Ectodermal cell (in vitro differentiated cells): ENCODE data around the gene NPPC.

Source experiments
- H3K27ac ChIP-seq: 2 replicates; pipeline ENCODE4 v1.7.0; 2013; ENCODE audit warnings: mild to moderate bottlenecking, low read depth, low read length; ENCODE audit not compliant: insufficient read depth, poor library complexity, severe bottlenecking
- H3K27me3 ChIP-seq: 2 replicates; pipeline ENCODE4 v1.7.0; 2013; ENCODE audit warnings: mild to moderate bottlenecking, low read length; ENCODE audit not compliant: insufficient read depth, control insufficient read depth, poor library complexity, severe bottlenecking
- H3K36me3 ChIP-seq: one replicate; pipeline ENCODE4 v1.7.0; 2013; ENCODE audit warnings: low read length; ENCODE audit not compliant: control insufficient read depth, insufficient read depth
- H3K4me1 ChIP-seq: one replicate; pipeline ENCODE4 v1.7.0; 2013; ENCODE audit warnings: low read length; ENCODE audit not compliant: control insufficient read depth, insufficient read depth
- H3K4me3 ChIP-seq: 2 replicates; pipeline ENCODE4 v1.7.0; 2013; ENCODE audit warnings: low read depth, low read length, control low read depth; ENCODE audit not compliant: insufficient read depth
- H3K9me3 ChIP-seq: 2 replicates; pipeline ENCODE4 v1.7.0; 2013; ENCODE audit warnings: mild to moderate bottlenecking, low read length, moderate library complexity; ENCODE audit not compliant: control insufficient read depth
- WGBS, 2 experiments: methylation state at CpG; one replicate each; pipeline ENCODE4 v1.1.7; 2013; ENCODE audit warnings: missing lambda C conversion rate in 2 of 2; 5-methylcytosine and 5-hydroxymethylcytosine counted together

Gene NPPC

DNA sequence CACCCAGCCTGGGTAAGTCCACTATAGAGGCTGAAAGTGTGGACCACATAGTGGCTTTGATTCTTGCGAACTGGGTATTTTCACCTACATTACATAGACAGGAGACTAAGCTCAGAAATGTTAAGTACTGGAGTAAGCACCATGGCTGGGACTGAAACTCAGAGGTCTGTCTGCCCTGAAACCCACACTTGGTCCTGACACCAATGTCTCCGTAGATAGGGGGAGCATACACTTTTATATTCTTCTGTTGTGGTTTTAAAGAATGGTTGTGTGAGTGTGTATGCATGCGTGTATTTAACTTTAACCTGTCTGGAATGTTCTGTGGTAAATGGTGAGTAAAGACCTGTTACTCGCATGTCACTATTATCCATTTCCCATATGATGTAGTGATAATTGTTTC, 10.3 kb upstream of the NPPC start:
- no peaks in the 10 kb centered on the region for H3K9me3 ChIP-seq

DNA sequence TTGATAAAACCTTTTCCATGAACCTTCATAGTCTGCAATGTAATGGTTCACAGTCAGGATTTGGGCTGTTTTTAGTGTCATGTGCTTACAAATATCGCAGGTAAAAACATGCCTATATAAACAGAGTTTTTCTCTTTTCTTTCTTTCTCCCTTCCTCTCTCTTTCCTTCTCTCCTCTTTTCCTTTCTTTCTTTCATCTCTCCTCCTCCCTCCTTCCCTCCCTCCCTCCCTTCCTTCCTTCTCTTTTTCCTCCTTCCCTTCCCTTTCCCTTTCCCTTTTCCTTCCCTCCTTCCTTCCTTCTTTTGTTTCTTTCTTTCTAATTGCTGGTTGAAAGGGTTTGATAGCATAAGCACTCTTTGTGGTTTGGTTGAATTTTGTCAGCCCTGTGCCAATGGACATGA, 9.6 kb upstream of the NPPC start:
- no peaks in the 10 kb centered on the region for H3K4me1 ChIP-seq
- H3K27ac ChIP-seq: no peak overlapping the region
- H3K36me3 ChIP-seq: no peaks in the 10 kb centered on the region
- WGBS, 2 experiments: 92 to 100% methylated on average over 1 of the region's 1 CpG
- no peaks in the 10 kb centered on the region for H3K27me3 ChIP-seq
- no peaks in the 10 kb centered on the region for H3K9me3 ChIP-seq
- H3K4me3 ChIP-seq: no peak overlapping the region

More for the DNA sequence above, 10.3 kb upstream of the NPPC start:
- no peaks in the 10 kb centered on the region for H3K36me3 ChIP-seq
- H3K27ac ChIP-seq: no peak overlapping the region
- WGBS, 2 experiments: 98% methylated on average over 3 of the region's 4 CpGs
- no peak overlapping the region for H3K4me3 ChIP-seq
- no peaks in the 10 kb centered on the region for H3K27me3 ChIP-seq
- H3K4me1 ChIP-seq: no peaks in the 10 kb centered on the region

DNA sequence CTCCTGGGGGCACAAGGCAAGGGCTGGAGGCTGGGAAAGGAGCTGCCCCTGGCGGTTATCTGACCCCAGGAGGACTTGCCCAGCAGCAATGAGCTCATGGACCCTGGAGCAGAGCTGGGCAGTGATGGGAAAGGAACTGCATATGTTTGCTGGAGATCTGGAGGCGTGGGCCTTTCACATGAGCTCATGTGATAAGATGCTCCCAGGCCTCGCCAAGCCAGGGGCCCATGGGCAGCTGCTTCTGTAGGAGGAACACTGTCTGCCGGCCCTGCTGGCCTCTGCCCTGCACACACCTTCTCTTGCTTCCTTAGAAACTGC, 9.0 kb upstream of the NPPC start:
- H3K4me1 ChIP-seq: peaks cover 3% of the 10 kb centered on the region
- no peaks in the 10 kb centered on the region for H3K27me3 ChIP-seq
- 90 to 92% methylated on average over 4 of the region's 4 CpGs for WGBS, 2 experiments
- no peaks in the 10 kb centered on the region for H3K9me3 ChIP-seq
- no peaks in the 10 kb centered on the region for H3K36me3 ChIP-seq
- no peak overlapping the region for H3K27ac ChIP-seq
- H3K4me3 ChIP-seq: no peak overlapping the region

DNA sequence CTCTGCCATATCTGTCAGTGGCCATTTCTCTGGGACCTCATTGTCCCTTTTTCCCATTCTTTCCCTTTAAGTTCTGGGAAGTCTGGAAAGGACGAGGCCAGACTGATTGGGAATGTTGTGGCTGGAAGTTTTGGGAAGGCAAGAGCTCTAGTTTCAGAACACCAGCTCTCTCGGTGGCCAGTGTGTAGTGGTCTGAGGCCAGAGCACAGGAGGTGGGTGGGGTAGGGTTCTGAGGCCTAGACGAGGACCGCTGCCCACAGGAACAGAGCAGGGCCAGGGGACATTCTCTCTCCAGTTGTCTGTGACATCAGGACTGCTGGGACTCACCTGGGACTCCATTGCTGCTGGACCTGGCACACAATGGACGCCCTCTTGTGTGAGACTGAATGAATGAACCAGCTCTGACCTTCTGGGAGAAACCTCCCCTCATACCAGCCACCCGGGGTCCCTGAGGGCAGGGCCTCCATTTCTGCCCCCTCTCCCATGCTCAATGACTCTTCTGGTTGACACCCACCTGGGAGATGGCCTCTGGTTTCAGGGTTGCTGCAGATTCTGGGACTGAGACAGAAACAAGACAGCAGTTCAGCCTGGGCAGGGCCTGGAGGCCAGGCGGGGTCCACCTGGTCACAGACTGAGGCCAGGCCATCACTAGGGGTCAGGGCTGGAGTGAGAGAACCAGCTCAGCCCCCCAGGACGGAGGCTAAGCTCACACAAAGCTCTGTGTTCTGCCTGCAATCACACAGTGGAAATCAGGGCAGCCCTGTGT, 8.4 kb upstream of the NPPC start:
- no peaks in the 10 kb centered on the region for H3K9me3 ChIP-seq
- H3K36me3 ChIP-seq: no peaks in the 10 kb centered on the region
- no peaks in the 10 kb centered on the region for H3K27me3 ChIP-seq
- H3K4me1 ChIP-seq: peaks cover 6% of the 10 kb centered on the region
- H3K27ac ChIP-seq: no peak overlapping the region
- no peak overlapping the region for H3K4me3 ChIP-seq
- WGBS, 2 experiments: 89 to 92% methylated on average over 8 of the region's 8 CpGs

DNA sequence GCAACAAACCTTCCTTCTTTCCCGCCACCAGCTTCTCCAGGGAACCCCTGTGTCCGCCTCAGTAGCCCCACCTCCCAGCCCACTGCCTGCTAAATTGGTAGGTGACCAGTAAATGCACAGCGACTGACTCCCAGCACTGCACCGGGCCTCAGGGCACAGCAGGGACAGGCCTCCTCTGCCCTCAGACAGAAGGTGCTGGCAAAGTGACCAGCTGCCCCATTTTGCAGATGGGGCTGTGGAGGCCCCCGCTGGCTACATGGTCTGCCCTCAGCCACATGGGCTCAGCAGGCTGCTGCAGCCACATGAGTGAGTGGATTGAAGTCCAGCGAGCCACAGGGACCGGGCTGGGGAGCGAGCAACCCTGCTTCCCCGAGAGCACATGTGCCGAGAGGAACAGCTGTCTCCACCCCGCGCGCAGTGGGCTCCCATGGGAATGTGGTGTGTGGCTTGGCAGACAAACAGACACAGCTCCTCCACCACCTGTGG, 7.8 kb upstream of the NPPC start:
- peaks cover 6% of the 10 kb centered on the region for H3K27me3 ChIP-seq
- WGBS, 2 experiments: 93 to 96% methylated on average over 13 of the region's 13 CpGs

DNA sequence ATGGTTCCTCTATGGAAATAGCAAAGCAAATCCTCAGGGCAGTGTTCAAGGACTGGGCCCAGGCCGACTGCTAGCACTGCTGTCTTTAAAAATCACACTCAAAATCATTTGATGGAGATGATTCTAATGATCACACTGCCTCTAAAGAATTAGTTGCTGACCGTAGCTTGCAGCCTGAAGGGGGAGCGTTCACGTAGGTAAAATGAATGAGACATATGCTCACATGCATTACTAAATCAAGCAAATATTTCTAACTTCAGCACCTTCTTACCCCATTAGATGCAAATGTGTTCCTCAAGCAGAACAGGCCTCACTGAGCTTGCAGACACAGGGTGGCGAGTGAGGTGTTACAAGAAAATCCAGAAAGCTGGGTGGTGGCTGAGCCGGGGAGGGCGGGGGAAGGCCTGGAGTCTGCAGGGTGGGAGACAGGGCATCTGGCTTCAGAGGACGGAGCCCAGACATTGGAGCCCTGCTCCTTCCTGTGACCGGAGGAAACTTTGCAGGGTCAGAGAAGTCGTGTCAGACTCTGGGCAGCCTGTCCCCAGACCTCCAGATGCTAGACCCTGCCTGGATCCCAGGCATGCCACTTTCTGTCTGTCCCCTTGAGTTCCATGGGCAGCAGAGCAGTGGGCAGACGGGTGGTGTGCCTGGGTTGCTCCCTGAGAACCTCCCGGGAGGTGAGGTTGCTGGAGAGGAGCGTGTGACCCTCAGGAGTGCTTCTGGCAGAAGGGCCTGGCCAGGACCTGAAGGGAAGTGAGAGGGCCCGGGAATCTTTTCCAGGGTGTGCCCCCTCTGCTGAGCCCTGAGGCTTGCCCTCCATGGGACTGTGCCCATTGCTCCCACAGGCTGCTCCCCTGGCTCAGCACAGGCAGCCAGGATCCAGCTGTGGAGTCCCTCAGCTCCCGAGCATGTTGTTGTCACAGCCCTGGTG, 7.1 kb upstream of the NPPC start:
- no peak overlapping the region for H3K27ac ChIP-seq
- H3K4me1 ChIP-seq: peaks cover 6% of the 10 kb centered on the region
- H3K4me3 ChIP-seq: no peak overlapping the region
- WGBS, 2 experiments: 91 to 93% methylated on average over 15 of the region's 15 CpGs
- no peaks in the 10 kb centered on the region for H3K36me3 ChIP-seq
- H3K27me3 ChIP-seq: peaks cover 13% of the 10 kb centered on the region
- H3K9me3 ChIP-seq: no peaks in the 10 kb centered on the region

More for the DNA sequence above, 7.8 kb upstream of the NPPC start:
- no peaks in the 10 kb centered on the region for H3K9me3 ChIP-seq
- H3K27ac ChIP-seq: no peak overlapping the region
- no peak overlapping the region for H3K4me3 ChIP-seq
- H3K4me1 ChIP-seq: peaks cover 6% of the 10 kb centered on the region
- no peaks in the 10 kb centered on the region for H3K36me3 ChIP-seq

DNA sequence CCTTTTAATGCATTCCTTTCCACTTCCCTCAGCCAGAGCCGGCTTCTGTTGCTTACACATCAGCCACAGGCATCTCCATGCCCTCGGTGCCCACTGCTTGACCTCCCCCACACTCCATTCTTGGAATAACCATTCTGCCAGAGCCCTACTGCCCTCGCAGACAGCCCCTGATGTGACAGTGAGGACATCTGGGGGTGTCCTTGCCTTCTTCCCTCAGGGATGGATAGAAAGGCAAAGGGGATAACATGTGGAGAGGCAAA, 6.4 kb upstream of the NPPC start:
- H3K4me3 ChIP-seq: no peak overlapping the region
- H3K36me3 ChIP-seq: no peaks in the 10 kb centered on the region
- H3K4me1 ChIP-seq: peaks cover 6% of the 10 kb centered on the region
- peaks cover 19% of the 10 kb centered on the region for H3K27me3 ChIP-seq
- no peak overlapping the region for H3K27ac ChIP-seq
- WGBS, 2 experiments: 91 to 93% methylated on average over 3 of the region's 3 CpGs
- H3K9me3 ChIP-seq: no peaks in the 10 kb centered on the region

DNA sequence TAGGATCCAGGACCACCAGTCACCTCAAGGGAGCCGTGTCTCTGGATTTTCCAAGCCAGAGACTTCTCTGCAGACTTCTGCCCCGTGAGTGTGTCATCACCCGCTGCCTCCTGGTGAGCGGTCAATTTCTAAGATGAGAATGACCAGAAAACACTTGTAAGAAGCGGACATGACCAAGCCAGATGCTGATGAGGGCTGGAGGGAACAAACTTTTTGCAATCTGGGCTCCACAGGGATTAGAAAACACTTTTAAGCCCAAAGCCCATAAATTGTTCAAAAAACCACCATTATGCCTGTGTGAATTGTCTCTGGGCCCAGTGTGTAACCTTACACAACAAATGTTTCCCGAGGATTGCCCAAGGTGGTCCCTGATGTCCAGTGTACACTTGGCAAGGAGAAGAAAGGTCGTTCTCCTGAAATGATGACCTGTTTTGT, 5.3 kb upstream of the NPPC start:
- Histone ChIP-seq H3K4me3 (no peak overlapping the region), H3K9me3 (no peaks in the 10 kb centered on the region), H3K36me3 (no peaks in the 10 kb centered on the region), H3K4me1 (peaks cover 14% of the 10 kb centered on the region), H3K27ac (no peak overlapping the region), H3K27me3 (peaks cover 30% of the 10 kb centered on the region)
- 94 to 96% methylated on average over 7 of the region's 7 CpGs for WGBS, 2 experiments

DNA sequence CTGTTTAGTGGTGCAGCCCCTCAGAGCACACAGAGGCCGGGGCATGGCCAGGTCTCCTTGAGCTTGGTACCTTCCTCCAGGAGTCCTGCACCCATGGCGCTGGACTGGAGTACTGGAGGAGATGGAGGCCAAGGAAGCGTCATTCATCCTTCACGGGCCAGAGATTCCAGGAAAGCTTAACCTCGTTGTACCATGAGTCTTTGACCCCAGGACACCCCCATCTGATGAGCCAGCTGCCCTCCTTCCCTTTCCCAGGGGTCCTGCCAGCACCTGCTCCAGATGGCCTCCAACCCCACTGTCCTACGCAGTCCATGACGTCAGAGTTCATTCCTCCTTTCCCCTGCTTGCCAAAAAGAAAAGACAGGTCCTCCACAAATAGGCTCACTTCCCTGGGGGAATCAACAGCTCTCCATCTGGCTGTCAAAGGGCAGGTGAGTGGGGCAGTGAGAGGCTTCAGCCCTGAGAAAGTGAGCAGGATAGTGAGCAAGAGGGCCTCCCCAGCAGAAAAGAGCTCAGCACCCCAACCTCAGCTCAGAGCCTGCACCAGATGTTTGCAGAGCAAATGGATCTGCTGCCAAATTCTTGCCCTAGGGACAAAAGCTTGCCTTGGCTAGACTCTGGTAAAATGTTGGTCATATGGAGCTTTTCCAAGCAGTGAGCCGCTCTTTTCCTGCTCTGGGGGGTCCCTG, 4.5 kb upstream of the NPPC start:
- peaks cover 38% of the 10 kb centered on the region for H3K27me3 ChIP-seq
- 93 to 95% methylated on average over 8 of the region's 8 CpGs for WGBS, 2 experiments
- H3K27ac ChIP-seq: no peak overlapping the region

More for the DNA sequence above, 4.5 kb upstream of the NPPC start:
- H3K4me3 ChIP-seq: no peak overlapping the region
- no peaks in the 10 kb centered on the region for H3K36me3 ChIP-seq
- H3K4me1 ChIP-seq: peaks cover 15% of the 10 kb centered on the region
- no peaks in the 10 kb centered on the region for H3K9me3 ChIP-seq
